Measurements from ENCODE around the gene CD207. TPM values are rescaled to one million over a fixed set of nuclear protein-coding genes. Genes with fewer than 3 reads are reported as not detected.
A peak's percentile ranks its signal among the peaks of the same experiment; 100 is the strongest.
"Not testable (repeated sequence)": the region's sequence is repeated elsewhere in the genome, so short reads cannot be mapped to it uniquely, and the experiment has no call there.

The CD207 gene
- not detected in 2 replicates for total RNA-seq (2014; rRNA removed; shearing (Covaris generic))
- polyA plus RNA-seq (2016; fragmentation: Nextera tagmentation; extraction: Ambion mirVana) = not detected in 2 replicates
- long read RNA-seq = 0 reads

- DNase-seq (ENCODE audit: low spot score) = no peak
- Mint-ChIP-seq H3K27ac (no peak within 1 kb of the TSS), H3K4me3 (no peak within 1 kb of the TSS), H3K27me3 (ENCODE audit: insufficient read depth, low read depth, poor library complexity) (peaks cover 20% of the 10 kb centered on the region), H3K4me1 (no peaks in the 10 kb centered on the region), H3K9me3 (no peaks in the 10 kb centered on the region; the same call in 2 of the 3 replicates), H3K36me3 (ENCODE audit: low read depth) (no peaks in the 10 kb centered on the region)
- ATAC-seq = no peak
- no peaks in the 10 kb centered on the region for H3K27me3 ChIP-seq (ENCODE audit: insufficient read depth)
- no peaks in the 10 kb centered on the region for H3K79me2 ChIP-seq (replicated peaks; ENCODE audit: insufficient read depth)
- H3K27ac ChIP-seq (ENCODE audit: low read depth) = no peak within 1 kb of the TSS
- no peaks in the 10 kb centered on the region for H3K36me3 ChIP-seq (ENCODE audit: insufficient read depth)
- H3K9me2 ChIP-seq (ENCODE audit: insufficient read depth) = 0 out of 2 replicates have a peak, but pooled peaks cover 4% of the 10 kb centered on the region
- H3K4me1 ChIP-seq (ENCODE audit: insufficient read depth) = no peaks in the 10 kb centered on the region
- TF ChIP-seq, protein P1, sequence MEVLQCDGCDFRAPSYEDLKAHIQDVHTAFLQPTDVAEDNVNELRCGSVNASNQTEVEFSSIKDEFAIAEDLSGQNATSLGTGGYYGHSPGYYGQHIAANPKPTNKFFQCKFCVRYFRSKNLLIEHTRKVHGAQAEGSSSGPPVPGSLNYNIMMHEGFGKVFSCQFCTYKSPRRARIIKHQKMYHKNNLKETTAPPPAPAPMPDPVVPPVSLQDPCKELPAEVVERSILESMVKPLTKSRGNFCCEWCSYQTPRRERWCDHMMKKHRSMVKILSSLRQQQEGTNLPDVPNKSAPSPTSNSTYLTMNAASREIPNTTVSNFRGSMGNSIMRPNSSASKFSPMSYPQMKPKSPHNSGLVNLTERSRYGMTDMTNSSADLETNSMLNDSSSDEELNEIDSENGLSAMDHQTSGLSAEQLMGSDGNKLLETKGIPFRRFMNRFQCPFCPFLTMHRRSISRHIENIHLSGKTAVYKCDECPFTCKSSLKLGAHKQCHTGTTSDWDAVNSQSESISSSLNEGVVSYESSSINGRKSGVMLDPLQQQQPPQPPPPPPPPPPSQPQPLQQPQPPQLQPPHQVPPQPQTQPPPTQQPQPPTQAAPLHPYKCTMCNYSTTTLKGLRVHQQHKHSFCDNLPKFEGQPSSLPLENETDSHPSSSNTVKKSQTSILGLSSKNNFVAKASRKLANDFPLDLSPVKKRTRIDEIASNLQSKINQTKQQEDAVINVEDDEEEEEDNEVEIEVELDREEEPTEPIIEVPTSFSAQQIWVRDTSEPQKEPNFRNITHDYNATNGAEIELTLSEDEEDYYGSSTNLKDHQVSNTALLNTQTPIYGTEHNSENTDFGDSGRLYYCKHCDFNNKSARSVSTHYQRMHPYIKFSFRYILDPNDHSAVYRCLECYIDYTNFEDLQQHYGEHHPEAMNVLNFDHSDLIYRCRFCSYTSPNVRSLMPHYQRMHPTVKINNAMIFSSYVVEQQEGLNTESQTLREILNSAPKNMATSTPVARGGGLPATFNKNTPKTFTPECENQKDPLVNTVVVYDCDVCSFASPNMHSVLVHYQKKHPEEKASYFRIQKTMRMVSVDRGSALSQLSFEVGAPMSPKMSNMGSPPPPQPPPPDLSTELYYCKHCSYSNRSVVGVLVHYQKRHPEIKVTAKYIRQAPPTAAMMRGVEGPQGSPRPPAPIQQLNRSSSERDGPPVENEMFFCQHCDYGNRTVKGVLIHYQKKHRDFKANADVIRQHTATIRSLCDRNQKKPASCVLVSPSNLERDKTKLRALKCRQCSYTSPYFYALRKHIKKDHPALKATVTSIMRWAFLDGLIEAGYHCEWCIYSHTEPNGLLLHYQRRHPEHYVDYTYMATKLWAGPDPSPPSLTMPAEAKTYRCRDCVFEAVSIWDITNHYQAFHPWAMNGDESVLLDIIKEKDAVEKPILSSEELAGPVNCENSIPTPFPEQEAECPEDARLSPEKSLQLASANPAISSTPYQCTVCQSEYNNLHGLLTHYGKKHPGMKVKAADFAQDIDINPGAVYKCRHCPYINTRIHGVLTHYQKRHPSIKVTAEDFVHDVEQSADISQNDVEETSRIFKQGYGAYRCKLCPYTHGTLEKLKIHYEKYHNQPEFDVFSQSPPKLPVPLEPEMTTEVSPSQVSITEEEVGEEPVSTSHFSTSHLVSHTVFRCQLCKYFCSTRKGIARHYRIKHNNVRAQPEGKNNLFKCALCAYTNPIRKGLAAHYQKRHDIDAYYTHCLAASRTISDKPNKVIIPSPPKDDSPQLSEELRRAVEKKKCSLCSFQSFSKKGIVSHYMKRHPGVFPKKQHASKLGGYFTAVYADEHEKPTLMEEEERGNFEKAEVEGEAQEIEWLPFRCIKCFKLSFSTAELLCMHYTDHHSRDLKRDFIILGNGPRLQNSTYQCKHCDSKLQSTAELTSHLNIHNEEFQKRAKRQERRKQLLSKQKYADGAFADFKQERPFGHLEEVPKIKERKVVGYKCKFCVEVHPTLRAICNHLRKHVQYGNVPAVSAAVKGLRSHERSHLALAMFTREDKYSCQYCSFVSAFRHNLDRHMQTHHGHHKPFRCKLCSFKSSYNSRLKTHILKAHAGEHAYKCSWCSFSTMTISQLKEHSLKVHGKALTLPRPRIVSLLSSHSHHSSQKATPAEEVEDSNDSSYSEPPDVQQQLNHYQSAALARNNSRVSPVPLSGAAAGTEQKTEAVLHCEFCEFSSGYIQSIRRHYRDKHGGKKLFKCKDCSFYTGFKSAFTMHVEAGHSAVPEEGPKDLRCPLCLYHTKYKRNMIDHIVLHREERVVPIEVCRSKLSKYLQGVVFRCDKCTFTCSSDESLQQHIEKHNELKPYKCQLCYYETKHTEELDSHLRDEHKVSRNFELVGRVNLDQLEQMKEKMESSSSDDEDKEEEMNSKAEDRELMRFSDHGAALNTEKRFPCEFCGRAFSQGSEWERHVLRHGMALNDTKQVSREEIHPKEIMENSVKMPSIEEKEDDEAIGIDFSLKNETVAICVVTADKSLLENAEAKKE (CRISPR knock-in tag; IDR thresholded peaks at IDR 0.05) = no peak
- no peak within 1 kb of the TSS for H3K4me2 ChIP-seq
- H2AFZ ChIP-seq = peak within 1 kb of the TSS; percentile 14; the same call in 1 of the 2 replicates
- no peaks in the 10 kb centered on the region for H4K20me1 ChIP-seq (replicated peaks; ENCODE audit: insufficient read depth)
- no peaks in the 10 kb centered on the region for H3F3A ChIP-seq (replicated peaks; ENCODE audit: low read depth)
- H3K4me3 ChIP-seq = no peak within 1 kb of the TSS
Measured at GRCh38 chr2:70835643-70836042, at the start of gene CD207. CD207 (minus strand) TSS chr2:70835816; CDS start chr2:70835776, 40 bp downstream.

DNA sequence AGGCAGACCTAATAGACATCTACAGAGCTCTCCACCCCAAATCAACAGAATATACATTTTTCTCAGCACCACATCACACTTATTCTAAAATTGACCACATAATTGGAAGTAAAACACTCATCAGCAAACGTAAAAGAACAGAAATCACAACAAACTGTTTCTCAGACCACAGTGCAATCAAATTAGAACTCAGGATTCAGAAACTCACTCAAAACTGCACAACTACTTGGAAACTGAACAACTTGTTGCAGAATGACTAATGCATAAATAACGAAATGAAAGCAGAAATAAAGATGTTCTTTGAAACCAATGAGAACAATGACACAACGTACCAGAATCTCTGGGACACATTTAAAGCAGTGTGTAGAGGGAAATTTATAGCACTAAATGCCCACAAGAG is 42.9 kb upstream of the CD207 start:
- H3F3A ChIP-seq (replicated peaks; ENCODE audit: low read depth); H2AFZ ChIP-seq; H3K4me2 ChIP-seq; H3K36me3 ChIP-seq (ENCODE audit: insufficient read depth); H3K27ac Mint-ChIP-seq; H3K36me3 Mint-ChIP-seq (ENCODE audit: low read depth); H3K9me2 ChIP-seq (ENCODE audit: insufficient read depth); H3K4me3 ChIP-seq; H3K79me2 ChIP-seq (replicated peaks; ENCODE audit: insufficient read depth); H3K9me3 Mint-ChIP-seq; H3K4me3 Mint-ChIP-seq; H4K20me1 ChIP-seq (replicated peaks; ENCODE audit: insufficient read depth); ATAC-seq; H3K4me1 Mint-ChIP-seq; H3K27ac ChIP-seq (ENCODE audit: low read depth); DNase-seq (ENCODE audit: low spot score); H3K4me1 ChIP-seq (ENCODE audit: insufficient read depth): not testable (repeated sequence)
- peaks cover 97% of the 10 kb centered on the region for H3K27me3 ChIP-seq (ENCODE audit: insufficient read depth)
- peaks cover 79% of the 10 kb centered on the region for H3K27me3 Mint-ChIP-seq (ENCODE audit: insufficient read depth, low read depth, poor library complexity)

GRCh38 chr2:70876138-70876537 is 40.5 kb upstream of the CD207 start:
- H3K36me3 Mint-ChIP-seq (ENCODE audit: low read depth); H3K79me2 ChIP-seq (replicated peaks; ENCODE audit: insufficient read depth); H3K9me2 ChIP-seq (ENCODE audit: insufficient read depth); ATAC-seq; H3K4me3 Mint-ChIP-seq; H3K4me3 ChIP-seq; H3K27ac Mint-ChIP-seq; H3K4me2 ChIP-seq; DNase-seq (ENCODE audit: low spot score); H3K9me3 Mint-ChIP-seq; H3K4me1 Mint-ChIP-seq; H4K20me1 ChIP-seq (replicated peaks; ENCODE audit: insufficient read depth); H3K36me3 ChIP-seq (ENCODE audit: insufficient read depth); H2AFZ ChIP-seq; H3K4me1 ChIP-seq (ENCODE audit: insufficient read depth); H3K27ac ChIP-seq (ENCODE audit: low read depth); H3F3A ChIP-seq (replicated peaks; ENCODE audit: low read depth): not testable (repeated sequence)
- H3K27me3 ChIP-seq (ENCODE audit: insufficient read depth) = peaks cover 96% of the 10 kb centered on the region
- H3K27me3 Mint-ChIP-seq (ENCODE audit: insufficient read depth, low read depth, poor library complexity) = peaks cover 79% of the 10 kb centered on the region
